ENCODE data around the gene DRAXIN. TPM values are rescaled to one million over a fixed set of nuclear protein-coding genes. Genes with fewer than 3 reads are reported as not detected.

Gene DRAXIN
- total RNA-seq, 1 donor from 2014 or later: 0.07 TPM

GRCh38 chr1:11664336-11665065 lies 27.0 kb upstream of the DRAXIN start:
- peak; percentile 61 for DNase-seq (ENCODE audit: low spot score)
- peak overlapping the region; percentile 78 for H3K4me3 Mint-ChIP-seq (ENCODE audit: low read depth)
- H3K4me1 Mint-ChIP-seq (ENCODE audit: low read depth): no peaks in the 10 kb centered on the region
- H3K36me3 Mint-ChIP-seq (ENCODE audit: low read depth): peaks cover 19% of the 10 kb centered on the region
- intact Hi-C loops (cut with micrococcal nuclease): loop anchor here (2.0 kb wide), 1 partner anchor 16 kb away; the partner anchor contains the start of gene MAD2L2
- peak overlapping the region; percentile 58 for H3K27ac Mint-ChIP-seq
- H3K27me3 Mint-ChIP-seq (ENCODE audit: low read depth): no peaks in the 10 kb centered on the region
- H3K9me3 Mint-ChIP-seq: no peaks in the 10 kb centered on the region

- no peaks in the 10 kb centered on the region for H3K9me3 Mint-ChIP-seq
- H3K27ac Mint-ChIP-seq: no peak overlapping the region
- no peaks in the 10 kb centered on the region for H3K27me3 Mint-ChIP-seq (ENCODE audit: low read depth)
- H3K4me3 Mint-ChIP-seq (ENCODE audit: low read depth): no peak overlapping the region
- intact Hi-C loops (cut with micrococcal nuclease): no loop called here
- H3K36me3 Mint-ChIP-seq (ENCODE audit: low read depth): peaks cover 17% of the 10 kb centered on the region
- H3K4me1 Mint-ChIP-seq (ENCODE audit: low read depth): no peaks in the 10 kb centered on the region
- DNase-seq (ENCODE audit: low spot score): no peak
Observed at GRCh38 chr1:11668516-11668915, 23.0 kb upstream of the DRAXIN start.

DNA sequence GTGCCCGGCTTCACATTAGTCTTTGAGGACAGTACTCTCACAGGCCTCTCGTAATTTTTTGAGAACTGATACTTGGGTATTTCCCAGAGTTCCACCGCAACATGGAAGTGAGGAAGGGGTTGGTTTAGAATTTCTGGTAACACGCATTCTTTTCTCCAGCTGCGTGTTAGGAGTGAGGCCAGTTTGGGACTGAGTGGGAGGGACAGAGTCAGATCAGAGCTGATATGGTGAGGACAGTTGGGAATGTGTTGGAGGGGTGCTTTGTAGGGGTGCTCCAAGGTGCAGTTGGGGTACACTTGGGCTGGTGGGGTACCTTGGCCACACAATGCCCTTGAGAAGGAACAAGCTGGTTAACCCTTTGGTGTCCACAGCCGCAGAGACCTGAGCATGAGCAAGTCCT lies 20.8 kb upstream of the DRAXIN start:
- Mint-ChIP-seq H3K4me3 (ENCODE audit: low read depth) (no peak overlapping the region), H3K27ac (no peak overlapping the region), H3K36me3 (ENCODE audit: low read depth) (peaks cover 25% of the 10 kb centered on the region), H3K27me3 (ENCODE audit: low read depth) (no peaks in the 10 kb centered on the region), H3K4me1 (ENCODE audit: low read depth) (no peaks in the 10 kb centered on the region), H3K9me3 (no peaks in the 10 kb centered on the region)
- DNase-seq (ENCODE audit: low spot score): no peak
- intact Hi-C loops (cut with micrococcal nuclease): no loop called here

GRCh38 chr1:11671205-11671543 lies 20.3 kb upstream of the DRAXIN start:
- no peaks in the 10 kb centered on the region for H3K27me3 Mint-ChIP-seq (ENCODE audit: low read depth)
- intact Hi-C loops (cut with micrococcal nuclease): no loop called here
- H3K4me3 Mint-ChIP-seq (ENCODE audit: low read depth): no peak overlapping the region
- H3K36me3 Mint-ChIP-seq (ENCODE audit: low read depth): peaks cover 29% of the 10 kb centered on the region
- no peak overlapping the region for H3K27ac Mint-ChIP-seq
- H3K9me3 Mint-ChIP-seq: no peaks in the 10 kb centered on the region
- no peak for DNase-seq (ENCODE audit: low spot score)
- no peaks in the 10 kb centered on the region for H3K4me1 Mint-ChIP-seq (ENCODE audit: low read depth)

GRCh38 chr1:11671544-11672286 lies 19.8 kb upstream of the DRAXIN start:
- Mint-ChIP-seq H3K27me3 (ENCODE audit: low read depth) (no peaks in the 10 kb centered on the region), H3K9me3 (no peaks in the 10 kb centered on the region), H3K4me1 (ENCODE audit: low read depth) (no peaks in the 10 kb centered on the region), H3K4me3 (ENCODE audit: low read depth) (no peak overlapping the region), H3K27ac (no peak overlapping the region), H3K36me3 (ENCODE audit: low read depth) (peaks cover 29% of the 10 kb centered on the region)
- no peak for DNase-seq (ENCODE audit: low spot score)
- intact Hi-C loops (cut with micrococcal nuclease): no loop called here

DNA sequence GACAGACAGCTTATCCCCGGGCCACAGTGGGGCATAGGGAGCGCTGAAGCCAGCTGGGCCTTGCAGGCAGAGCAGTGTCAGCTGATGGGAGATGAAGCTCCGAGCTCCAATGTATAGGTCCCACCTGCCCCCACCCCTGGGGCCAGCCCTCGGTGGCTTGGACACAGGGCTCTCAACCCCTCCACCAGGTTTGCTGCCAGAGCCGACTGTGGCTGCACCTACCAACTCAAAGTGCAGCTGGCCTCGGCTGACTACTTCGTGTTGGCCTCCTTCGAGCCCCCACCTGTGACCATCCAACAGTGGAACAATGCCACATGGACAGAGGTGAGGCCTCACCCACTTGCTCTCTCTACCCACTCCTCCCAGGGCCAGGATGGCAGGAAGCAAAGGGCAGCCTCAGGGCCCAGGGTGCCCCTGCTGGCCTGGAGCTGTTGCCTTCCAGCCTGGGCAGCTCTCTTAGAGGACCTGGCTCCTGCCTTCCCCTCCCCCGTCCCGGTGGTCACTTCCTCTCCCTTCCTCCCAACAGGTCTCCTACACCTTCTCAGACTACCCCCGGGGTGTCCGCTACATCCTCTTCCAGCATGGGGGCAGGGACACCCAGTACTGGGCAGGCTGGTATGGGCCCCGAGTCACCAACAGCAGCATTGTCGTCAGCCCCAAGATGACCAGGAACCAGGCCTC lies 18.3 kb upstream of the DRAXIN start:
- Mint-ChIP-seq H3K9me3 (no peaks in the 10 kb centered on the region), H3K27ac (no peak overlapping the region), H3K4me1 (ENCODE audit: low read depth) (no peaks in the 10 kb centered on the region), H3K4me3 (ENCODE audit: low read depth) (no peak overlapping the region), H3K27me3 (ENCODE audit: low read depth) (no peaks in the 10 kb centered on the region), H3K36me3 (ENCODE audit: low read depth) (peaks cover 29% of the 10 kb centered on the region)
- intact Hi-C loops (cut with micrococcal nuclease): no loop called here
- no peak for DNase-seq (ENCODE audit: low spot score)

- DNase-seq (ENCODE audit: low spot score): no peak
- intact Hi-C loops (cut with micrococcal nuclease): no loop called here
- no peaks in the 10 kb centered on the region for H3K27me3 Mint-ChIP-seq (ENCODE audit: low read depth)
- peaks cover under 1% of the 10 kb centered on the region for H3K4me1 Mint-ChIP-seq (ENCODE audit: low read depth)
- H3K36me3 Mint-ChIP-seq (ENCODE audit: low read depth): peaks cover 22% of the 10 kb centered on the region
- H3K9me3 Mint-ChIP-seq: no peaks in the 10 kb centered on the region
- H3K4me3 Mint-ChIP-seq (ENCODE audit: low read depth): no peak overlapping the region
- H3K27ac Mint-ChIP-seq: no peak overlapping the region
Observed at GRCh38 chr1:11674488-11674887, 17.0 kb upstream of the DRAXIN start.

GRCh38 chr1:11675325-11675724 lies 16.2 kb upstream of the DRAXIN start:
- no peak overlapping the region for H3K4me3 Mint-ChIP-seq (ENCODE audit: low read depth)
- intact Hi-C loops (cut with micrococcal nuclease): no loop called here
- no peak overlapping the region for H3K27ac Mint-ChIP-seq
- H3K36me3 Mint-ChIP-seq (ENCODE audit: low read depth): peaks cover 22% of the 10 kb centered on the region
- H3K27me3 Mint-ChIP-seq (ENCODE audit: low read depth): no peaks in the 10 kb centered on the region
- no peaks in the 10 kb centered on the region for H3K9me3 Mint-ChIP-seq
- peaks cover 3% of the 10 kb centered on the region for H3K4me1 Mint-ChIP-seq (ENCODE audit: low read depth)
- no peak for DNase-seq (ENCODE audit: low spot score)

DNA sequence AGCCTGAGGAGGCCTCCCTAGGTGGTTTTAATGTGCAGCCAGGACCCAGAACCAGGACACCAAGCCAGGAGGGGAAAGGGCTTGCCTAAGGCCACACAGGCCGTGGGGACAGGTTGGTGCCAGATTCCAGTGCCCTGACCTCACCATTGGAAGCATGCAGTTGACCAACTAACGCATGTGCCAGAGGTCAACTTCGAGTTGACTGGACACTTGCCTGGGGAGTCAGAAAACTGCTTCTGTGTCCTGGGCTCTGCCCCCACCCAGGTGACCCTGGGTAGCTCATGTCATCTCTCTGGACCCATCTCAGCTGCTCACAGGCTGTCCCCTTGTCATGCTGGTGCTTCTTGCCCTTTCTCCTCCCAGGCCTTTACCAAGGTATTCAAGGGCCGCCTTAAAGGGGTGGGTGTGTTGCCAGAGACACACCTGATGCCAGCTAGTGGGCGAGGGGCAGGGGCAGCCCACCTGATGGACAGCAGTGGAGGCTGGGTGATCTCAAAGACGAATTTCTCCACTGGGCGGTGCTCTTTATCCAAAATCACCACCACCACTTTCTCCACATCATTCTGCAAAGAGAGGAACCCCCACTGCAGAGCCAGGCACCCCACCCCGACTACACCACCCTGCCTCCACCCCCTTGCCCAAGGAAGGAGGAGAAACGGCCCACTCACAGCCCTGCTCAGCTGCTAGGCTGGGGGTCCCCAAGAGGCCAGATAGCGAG lies 15.0 kb upstream of the DRAXIN start:
- Mint-ChIP-seq H3K4me3 (ENCODE audit: low read depth) (no peak overlapping the region), H3K9me3 (no peaks in the 10 kb centered on the region), H3K27ac (no peak overlapping the region), H3K36me3 (ENCODE audit: low read depth) (peaks cover 18% of the 10 kb centered on the region), H3K4me1 (ENCODE audit: low read depth) (peaks cover 3% of the 10 kb centered on the region), H3K27me3 (ENCODE audit: low read depth) (no peaks in the 10 kb centered on the region)
- intact Hi-C loops (cut with micrococcal nuclease): no loop called here
- no peak for DNase-seq (ENCODE audit: low spot score)

DNA sequence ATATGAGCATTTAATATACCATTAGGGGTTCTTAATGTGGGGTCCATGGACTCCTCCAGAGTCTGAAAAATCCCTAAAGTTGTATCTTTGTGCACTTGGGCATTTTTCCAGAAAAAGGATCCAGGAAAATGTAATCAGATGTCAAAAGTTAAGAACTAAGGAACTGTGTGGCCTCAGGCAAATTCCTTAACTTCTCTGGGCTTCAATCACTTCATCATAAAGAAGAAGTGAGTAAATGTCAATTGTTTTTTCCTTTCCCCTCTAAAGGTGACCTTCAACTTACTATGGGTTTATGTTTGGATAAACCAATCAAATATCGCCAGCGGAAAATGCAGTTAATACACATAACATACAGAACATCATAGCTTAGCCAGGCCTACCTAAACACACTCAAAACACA lies 13.1 kb upstream of the DRAXIN start:
- peaks cover 13% of the 10 kb centered on the region for H3K36me3 Mint-ChIP-seq (ENCODE audit: low read depth)
- H3K4me1 Mint-ChIP-seq (ENCODE audit: low read depth): peaks cover 9% of the 10 kb centered on the region
- no peaks in the 10 kb centered on the region for H3K27me3 Mint-ChIP-seq (ENCODE audit: low read depth)
- no peak overlapping the region for H3K4me3 Mint-ChIP-seq (ENCODE audit: low read depth)
- DNase-seq (ENCODE audit: low spot score): no peak
- no peaks in the 10 kb centered on the region for H3K9me3 Mint-ChIP-seq
- intact Hi-C loops (cut with micrococcal nuclease): no loop called here
- H3K27ac Mint-ChIP-seq: no peak overlapping the region

GRCh38 chr1:11680270-11681070 lies 11.0 kb upstream of the DRAXIN start:
- Mint-ChIP-seq H3K36me3 (ENCODE audit: low read depth) (peaks cover 6% of the 10 kb centered on the region), H3K4me1 (ENCODE audit: low read depth) (peaks cover 9% of the 10 kb centered on the region), H3K9me3 (no peaks in the 10 kb centered on the region), H3K27ac (peak overlapping the region; percentile 46), H3K27me3 (ENCODE audit: low read depth) (peaks cover 5% of the 10 kb centered on the region), H3K4me3 (ENCODE audit: low read depth) (peak overlapping the region; percentile 85)
- peak; percentile 18 for DNase-seq (ENCODE audit: low spot score)
- intact Hi-C loops (cut with micrococcal nuclease): loop anchor here (2.0 to 5.0 kb wide), 2 partner anchors 16 to 57 kb away; partner anchors contain the start of genes AGTRAP and FBXO6

All from activated T-helper 2 cell treated with anti-CD3 and anti-CD28 coated beads, Interferon-gamma antibody, Interleukin-2, Interleukin-4, amounts not matched to agents 10 μg/mL and 5 μg/mL and 100 μg/mL, durations not matched to agents 14 hours and 24 hours and 36 hours (primary cell).